PC-9 (cell line): ENCODE data around the gene RAB31. TPM values are rescaled to one million over a fixed set of nuclear protein-coding genes. Genes with fewer than 3 reads are reported as not detected.
A peak's percentile ranks its signal among the peaks of the same experiment; 100 is the strongest.

Experiments
- BruUV-seq: library from RNA; stranded (reverse); fragments of 400-500 nt; replicated peaks from 2 replicates; lab custom pipeline; 2021; lab: Mats Ljungman, UMichigan
- CTCF ChIA-PET: fragments of 300-600 bp; sonication (Branson Sonifier 250); formaldehyde crosslinking; loops from one replicate; lab custom pipeline; 2022; ENCODE audit warnings: antibody characterized with exemption; lab: Charles Lee
- POLR2A ChIA-PET: fragments of 300-600 bp; sonication (Branson Sonifier 250); formaldehyde crosslinking; loops from one replicate; lab custom pipeline; 2022; ENCODE audit warnings: antibody characterized with exemption; ENCODE audit not compliant: unreplicated experiment; lab: Charles Lee
- DNase-seq, 2 experiments: peaks; one replicate each; pipeline versions ENCODE4 v3.0.0 to v3.0.0-alpha.2; 2015 to 2022; ENCODE audit warnings: mixed read lengths in 1 of 2
- H2AFZ ChIP-seq: fragments of 200-600 bp; sonication (generic); 2 replicates; pipeline ENCODE4 v1.8.1; 2017; ENCODE audit warnings: antibody characterized with exemption
- H3F3A ChIP-seq: fragments of 200-600 bp; sonication (generic); 2 replicates; pipeline ENCODE4 v1.8.1; 2017; ENCODE audit warnings: antibody characterized with exemption, mild to moderate bottlenecking, low read depth; ENCODE audit not compliant: insufficient read depth
- H3K27ac ChIP-seq: fragments of 200-600 bp; sonication (generic); 2 replicates; pipeline ENCODE4 v1.6.1; 2016; ENCODE audit warnings: mixed run types
- H3K27me3 ChIP-seq: fragments of 200-600 bp; sonication (generic); 2 replicates; pipeline ENCODE4 v1.6.1; 2016; ENCODE audit warnings: low read depth, mixed run types; ENCODE audit not compliant: insufficient read depth
- H3K36me3 ChIP-seq: fragments of 200-600 bp; sonication (generic); 2 replicates; pipeline ENCODE4 v1.6.1; 2016; ENCODE audit warnings: low read depth, mixed run types
- H3K4me1 ChIP-seq: fragments of 200-600 bp; sonication (generic); replicated peaks from 2 replicates; pipeline ENCODE4 v1.6.1; 2016; ENCODE audit warnings: mixed run types; ENCODE audit not compliant: insufficient read depth
- H3K4me2 ChIP-seq: fragments of 200-600 bp; sonication (generic); 2 replicates; pipeline ENCODE4 v1.6.1; 2017; ENCODE audit warnings: mixed run types
- H3K4me3 ChIP-seq: fragments of 200-600 bp; sonication (generic); 2 replicates; pipeline ENCODE4 v1.6.1; 2016; ENCODE audit warnings: mixed run types
- H3K79me2 ChIP-seq: fragments of 200-600 bp; sonication (generic); 2 replicates; pipeline ENCODE4 v1.6.1; 2017; ENCODE audit warnings: low read depth, mixed run types
- H3K9me2 ChIP-seq: fragments of 200-600 bp; sonication (generic); 2 replicates; pipeline ENCODE4 v1.8.1; 2017; ENCODE audit warnings: mild to moderate bottlenecking; ENCODE audit not compliant: insufficient read depth
- H3K9me3 ChIP-seq: fragments of 200-600 bp; sonication (generic); 2 replicates; pipeline ENCODE4 v1.8.1; 2016; ENCODE audit warnings: low read depth; ENCODE audit not compliant: insufficient read depth
- H4K20me1 ChIP-seq: fragments of 200-600 bp; sonication (generic); 2 replicates; pipeline ENCODE4 v1.8.1; 2017; ENCODE audit not compliant: insufficient read depth
- CTCF ChIP-seq: fragments of 200-600 bp; sonication (generic); conservative IDR thresholded peaks from 2 replicates; pipeline ENCODE4 v1.6.1; 2017; ENCODE audit warnings: mixed run types, antibody characterized with exemption, mild to moderate bottlenecking, moderate library complexity
- EZH2 ChIP-seq: fragments of 200-600 bp; sonication (generic); IDR thresholded peaks from 2 replicates; pipeline ENCODE4 v1.8.0; 2017; ENCODE audit warnings: antibody characterized with exemption, low read depth
- intact Hi-C: fragments of 100-400 bp; cut with micrococcal nuclease; formaldehyde crosslinking; loops from one replicate; pipeline ENCODE4 v1.10.0; 2022; ENCODE audit not compliant: unreplicated experiment
- total RNA-seq: library from RNA; stranded (reverse); gene quantifications from 2 replicates; pipeline ENCODE4 v1.2.3, GENCODE V29; 2021

Gene RAB31
- total RNA-seq, 1 experiment from 2014 or later, result 51.0 TPM

DNA sequence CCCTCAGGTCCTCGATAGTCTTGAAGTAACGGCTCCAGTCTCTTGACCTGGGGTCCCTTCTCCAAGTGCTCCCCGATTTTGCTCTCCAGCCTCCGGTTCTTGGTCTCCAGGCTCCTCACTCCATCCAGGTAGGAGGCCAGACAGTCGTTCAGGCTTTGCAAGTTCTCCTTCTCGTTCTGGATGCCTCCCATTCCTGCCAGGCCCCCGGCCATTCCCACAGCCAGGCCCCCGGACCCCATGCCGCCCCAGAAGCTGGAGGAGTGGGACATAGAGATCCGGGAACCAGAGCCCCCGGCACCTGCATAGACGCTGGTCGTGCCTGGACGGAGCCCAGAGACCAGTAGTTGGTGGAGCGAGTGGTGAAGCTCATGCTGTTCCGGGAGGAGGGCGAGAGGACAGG lies 29.0 kb upstream of the RAB31 start:
- Histone ChIP-seq H3K27ac (no peak overlapping the region), H3K4me3 (no peak overlapping the region), H3K4me1 (peaks cover 33% of the 10 kb centered on the region), H4K20me1 (no peaks in the 10 kb centered on the region), H3K4me2 (no peak overlapping the region), H3F3A (peaks cover 21% of the 10 kb centered on the region), H3K27me3 (no peaks in the 10 kb centered on the region), H2AFZ (no peak overlapping the region), H3K9me3 (peaks cover 4% of the 10 kb centered on the region), H3K36me3 (no peaks in the 10 kb centered on the region), H3K79me2 (no peaks in the 10 kb centered on the region), H3K9me2 (no peaks in the 10 kb centered on the region)
- CTCF ChIA-PET, result no interaction called here
- intact Hi-C loops, result loop anchor here (10.0 kb wide), 1 partner anchor 344 kb away; the partner anchor contains the start of gene TWSG1
- TF ChIP-seq CTCF, result no peak
- no peak for TF ChIP-seq EZH2
- DNase-seq, result no peak
- BruUV-seq, result no TSS peak
- POLR2A ChIA-PET, result no interaction called here

GRCh38 chr18:9681217-9681616 lies 26.9 kb upstream of the RAB31 start:
- Histone ChIP-seq H3K79me2 (no peaks in the 10 kb centered on the region), H3K4me3 (no peak overlapping the region), H3K27me3 (no peaks in the 10 kb centered on the region), H2AFZ (no peak overlapping the region), H3K4me2 (no peak overlapping the region), H4K20me1 (no peaks in the 10 kb centered on the region), H3K9me3 (peaks cover 4% of the 10 kb centered on the region), H3K27ac (no peak overlapping the region), H3F3A (peaks cover 9% of the 10 kb centered on the region; the same call in 1 of the 2 replicates), H3K9me2 (no peaks in the 10 kb centered on the region), H3K36me3 (no peaks in the 10 kb centered on the region), H3K4me1 (peaks cover 32% of the 10 kb centered on the region)
- intact Hi-C loops, result loop anchor here (5.0 to 10.0 kb wide), 3 partner anchors 146 to 1026 kb away; partner anchors contain the start of gene ANKRD12
- CTCF ChIA-PET, result interaction anchor here (0.7 to 1.1 kb wide), 2 partner anchors 106 to 129 kb away, joined by 3 read pairs; no protein-coding TSS in a partner anchor
- BruUV-seq, result no TSS peak
- DNase-seq, result no peak
- POLR2A ChIA-PET, result no interaction called here
- no peak for TF ChIP-seq EZH2

- Histone ChIP-seq H3K4me3 (no peak overlapping the region), H3K27ac (peak overlapping the region; percentile 56; the same call in 1 of the 2 replicates), H3F3A (peaks cover 9% of the 10 kb centered on the region; the same call in 1 of the 2 replicates), H3K27me3 (no peaks in the 10 kb centered on the region), H2AFZ (no peak overlapping the region), H4K20me1 (no peaks in the 10 kb centered on the region), H3K4me2 (no peak overlapping the region), H3K79me2 (no peaks in the 10 kb centered on the region), H3K4me1 (peaks cover 32% of the 10 kb centered on the region), H3K36me3 (no peaks in the 10 kb centered on the region), H3K9me2 (no peaks in the 10 kb centered on the region), H3K9me3 (no peaks in the 10 kb centered on the region)
- DNase-seq, result no peak
- ChIA-PET POLR2A (interaction anchor here (0.6 to 0.7 kb wide), 2 partner anchors 63 to 207 kb away, joined by 3 to 7 read pairs; no protein-coding TSS in a partner anchor), CTCF (interaction anchor here (0.6 to 2.7 kb wide), 6 partner anchors 9 to 166 kb away, joined by 3 to 27 read pairs (median 6); no protein-coding TSS in a partner anchor)
- intact Hi-C loops, result loop anchor here (5.0 to 10.0 kb wide), 3 partner anchors 145 to 1028 kb away; partner anchors contain the start of gene ANKRD12
- no peak for TF ChIP-seq CTCF
- TF ChIP-seq EZH2, result no peak
- BruUV-seq, result no TSS peak
Measured at GRCh38 chr18:9682572-9682971, 25.5 kb upstream of the RAB31 start.
